DOHH2 (cell line): Measurements from ENCODE around the gene PPP1R12A.
"Not testable (repeated sequence)": the region's sequence is repeated elsewhere in the genome, so short reads cannot be mapped to it uniquely, and the experiment has no call there.

ENCODE experiments used
- EZH2phosphoT487 ChIP-seq: fragments of 200-600 bp; sonication (generic); IDR thresholded peaks from 2 replicates; pipeline ENCODE4 v1.6.1; 2017; ENCODE audit warnings: borderline replicate concordance, mild to moderate bottlenecking, antibody characterized with exemption, low read length, moderate library complexity, mixed read lengths
- TF ChIP-seq, protein P1 (sequence below): fragments of 200-600 bp; sonication (generic); IDR thresholded peaks from one replicate; pipeline ENCODE4 v1.5.1; 2014; ENCODE audit warnings: antibody characterized with exemption, mild to moderate bottlenecking, low read depth, low read length; ENCODE audit not compliant: poor library complexity, severe bottlenecking

DNA sequence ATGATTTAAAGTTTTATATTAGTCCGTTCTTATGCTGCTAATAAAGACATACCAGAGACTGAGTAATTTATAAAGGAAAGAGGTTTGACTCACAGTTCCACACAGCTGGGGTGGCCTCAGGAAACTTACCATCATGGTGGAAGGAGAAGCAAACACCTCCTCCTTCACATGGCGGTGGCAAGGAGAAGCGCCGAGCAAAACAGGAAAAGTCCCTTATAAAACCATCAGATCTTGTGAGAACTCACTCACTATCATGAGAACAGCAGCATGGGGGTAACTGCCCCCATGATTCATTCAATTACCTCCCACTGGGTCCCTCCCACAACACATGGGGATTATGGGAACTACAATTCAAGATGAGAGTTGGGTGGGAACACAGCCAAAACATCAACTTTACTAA lies 56.4 kb downstream of the PPP1R12A start:
- TF ChIP-seq, protein P1, sequence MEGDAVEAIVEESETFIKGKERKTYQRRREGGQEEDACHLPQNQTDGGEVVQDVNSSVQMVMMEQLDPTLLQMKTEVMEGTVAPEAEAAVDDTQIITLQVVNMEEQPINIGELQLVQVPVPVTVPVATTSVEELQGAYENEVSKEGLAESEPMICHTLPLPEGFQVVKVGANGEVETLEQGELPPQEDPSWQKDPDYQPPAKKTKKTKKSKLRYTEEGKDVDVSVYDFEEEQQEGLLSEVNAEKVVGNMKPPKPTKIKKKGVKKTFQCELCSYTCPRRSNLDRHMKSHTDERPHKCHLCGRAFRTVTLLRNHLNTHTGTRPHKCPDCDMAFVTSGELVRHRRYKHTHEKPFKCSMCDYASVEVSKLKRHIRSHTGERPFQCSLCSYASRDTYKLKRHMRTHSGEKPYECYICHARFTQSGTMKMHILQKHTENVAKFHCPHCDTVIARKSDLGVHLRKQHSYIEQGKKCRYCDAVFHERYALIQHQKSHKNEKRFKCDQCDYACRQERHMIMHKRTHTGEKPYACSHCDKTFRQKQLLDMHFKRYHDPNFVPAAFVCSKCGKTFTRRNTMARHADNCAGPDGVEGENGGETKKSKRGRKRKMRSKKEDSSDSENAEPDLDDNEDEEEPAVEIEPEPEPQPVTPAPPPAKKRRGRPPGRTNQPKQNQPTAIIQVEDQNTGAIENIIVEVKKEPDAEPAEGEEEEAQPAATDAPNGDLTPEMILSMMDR, result not testable (repeated sequence)
- not testable (repeated sequence) for TF ChIP-seq EZH2phosphoT487
